CD4-positive, alpha-beta T cell treated with Interleukin-10 for 1 hour (primary cell): Measurements from ENCODE around the gene EOGT.

Experiments
- DNase-seq: peaks from one replicate; pipeline ENCODE4 v3.0.0-alpha.2; 2020

Gene EOGT

GRCh38 chr3:68953816-68954444 is 59.6 kb downstream of the EOGT start:
- DNase-seq, result no peak

- no peak for DNase-seq
These were observed 68.3 kb downstream of the EOGT start for GRCh38 chr3:68945225-68945624.

GRCh38 chr3:68943753-68944500 is 69.6 kb downstream of the EOGT start:
- no peak for DNase-seq

- no peak for DNase-seq
These were observed 72.4 kb downstream of the EOGT start for GRCh38 chr3:68941055-68941454.

- no peak for DNase-seq
These were observed 76.6 kb downstream of the EOGT start for GRCh38 chr3:68936856-68937255.

- DNase-seq, result no peak
These were observed 77.7 kb downstream of the EOGT start for GRCh38 chr3:68935778-68936177.

- no peak for DNase-seq
These were observed 81.9 kb downstream of the EOGT start for GRCh38 chr3:68931406-68932149.
